Esophagus muscularis mucosa (tissue), 4 donors: ENCODE measurements around the gene MEMO1.
"Not testable (repeated sequence)": the region's sequence is repeated elsewhere in the genome, so short reads cannot be mapped to it uniquely, and the experiment has no call there.

ENCODE experiments used
- EP300 ChIP-seq: sonication (generic); formaldehyde crosslinking; IDR thresholded peaks from one replicate; pipeline ENCODE4 v1.6.1; 2017; ENCODE audit warnings: antibody characterized with exemption
- POLR2A ChIP-seq: fragments of 450-650 bp; IDR thresholded peaks from one replicate; pipeline ENCODE4 v1.6.1; 2017; ENCODE audit warnings: antibody characterized with exemption, moderate library complexity, mild to moderate bottlenecking, low read depth
- TF ChIP-seq, protein P1 (sequence below), 3 experiments: fragments of 200-600 bp in 2 of 3; fragments of 450-650 bp in 1 of 3; sonication (generic) in 2 of 3; IDR thresholded peaks; one replicate each; pipeline ENCODE4 v1.5.1; 2017 to 2019; ENCODE audit warnings: antibody characterized with exemption in 3 of 3, mild to moderate bottlenecking in 2 of 3, moderate library complexity in 1 of 3

GRCh38 chr2:31956934-31957333 lies 53.9 kb downstream of the MEMO1 start:
- TF ChIP-seq EP300, POLR2A: not testable (repeated sequence)
- TF ChIP-seq, protein P1, sequence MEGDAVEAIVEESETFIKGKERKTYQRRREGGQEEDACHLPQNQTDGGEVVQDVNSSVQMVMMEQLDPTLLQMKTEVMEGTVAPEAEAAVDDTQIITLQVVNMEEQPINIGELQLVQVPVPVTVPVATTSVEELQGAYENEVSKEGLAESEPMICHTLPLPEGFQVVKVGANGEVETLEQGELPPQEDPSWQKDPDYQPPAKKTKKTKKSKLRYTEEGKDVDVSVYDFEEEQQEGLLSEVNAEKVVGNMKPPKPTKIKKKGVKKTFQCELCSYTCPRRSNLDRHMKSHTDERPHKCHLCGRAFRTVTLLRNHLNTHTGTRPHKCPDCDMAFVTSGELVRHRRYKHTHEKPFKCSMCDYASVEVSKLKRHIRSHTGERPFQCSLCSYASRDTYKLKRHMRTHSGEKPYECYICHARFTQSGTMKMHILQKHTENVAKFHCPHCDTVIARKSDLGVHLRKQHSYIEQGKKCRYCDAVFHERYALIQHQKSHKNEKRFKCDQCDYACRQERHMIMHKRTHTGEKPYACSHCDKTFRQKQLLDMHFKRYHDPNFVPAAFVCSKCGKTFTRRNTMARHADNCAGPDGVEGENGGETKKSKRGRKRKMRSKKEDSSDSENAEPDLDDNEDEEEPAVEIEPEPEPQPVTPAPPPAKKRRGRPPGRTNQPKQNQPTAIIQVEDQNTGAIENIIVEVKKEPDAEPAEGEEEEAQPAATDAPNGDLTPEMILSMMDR (IDR thresholded peaks at IDR 0.05), result not testable (repeated sequence)
